Vagina (tissue), 2 donors: ENCODE results near the gene TMEM184B.

Experiments
- CTCF ChIP-seq, 3 experiments: fragments of 450-650 bp in 2 of 3; fragments of 200-600 bp in 1 of 3; sonication (generic) in 1 of 3; IDR thresholded peaks; one replicate each; pipeline ENCODE4 v1.5.1; 2017 to 2019; ENCODE audit warnings: antibody characterized with exemption in 3 of 3, mild to moderate bottlenecking in 2 of 3, moderate library complexity in 2 of 3
- POLR2A ChIP-seq, 2 donors: fragments of 450-650 bp; IDR thresholded peaks; one replicate each; pipeline ENCODE4 v1.6.1; 2017; ENCODE audit warnings: antibody characterized with exemption in 2 of 2, mild to moderate bottlenecking in 2 of 2, moderate library complexity in 2 of 2

GRCh38 chr22:38175206-38176118 is 97.3 kb downstream of the TMEM184B start:
- no peak for TF ChIP-seq CTCF (IDR thresholded peaks at IDR 0.05)
- no peak for TF ChIP-seq POLR2A (IDR thresholded peaks at IDR 0.05)
